ENCODE data around the gene LRMDA.

DNA sequence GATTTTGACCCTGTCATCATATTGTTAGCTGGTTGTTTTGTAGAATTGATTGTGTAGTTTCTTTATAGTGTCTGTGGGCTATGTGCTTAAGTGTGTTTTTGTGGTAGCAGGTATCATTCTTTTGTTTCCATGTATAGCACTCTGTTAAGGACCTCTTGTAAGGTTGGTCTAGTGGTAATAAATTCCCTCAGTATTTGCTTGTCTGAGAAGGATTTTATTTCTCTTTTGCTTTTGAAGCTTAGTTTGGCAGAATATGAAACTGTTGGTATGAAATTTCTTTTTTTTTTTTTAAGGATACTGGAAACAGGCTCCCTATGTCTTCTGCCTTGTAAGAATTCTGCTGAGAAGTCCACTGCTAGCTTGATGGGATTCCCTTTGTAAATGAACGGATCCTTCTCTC lies 1073.4 kb downstream of the LRMDA start:
- no peak for TF ChIP-seq CTCF (IDR thresholded peaks at IDR 0.05; ENCODE audit: extremely low read depth in 1 of 2, insufficient read depth in 1 of 2, low read depth in 1 of 2, low read length in 2 of 2)
- TF ChIP-seq MAX (IDR thresholded peaks at IDR 0.05; ENCODE audit: insufficient read depth, insufficient read length) = no peak
- TF ChIP-seq POLR2AphosphoS5 (IDR thresholded peaks at IDR 0.05; ENCODE audit: insufficient read depth, low read depth, low read length) = no peak
- TF ChIP-seq POLR2A (IDR thresholded peaks at IDR 0.05; ENCODE audit: low read depth, low read length) = no peak
- TF ChIP-seq EZH2 (IDR thresholded peaks at IDR 0.05; ENCODE audit: borderline replicate concordance, low read depth, low read length, severe bottlenecking) = no peak
- no peak for TF ChIP-seq JUN (IDR thresholded peaks at IDR 0.05; ENCODE audit: borderline replicate concordance, insufficient read depth, insufficient read length, low read depth)
- no peak for TF ChIP-seq FOS (IDR thresholded peaks at IDR 0.05; ENCODE audit: borderline replicate concordance, insufficient read depth, low read length)
- TF ChIP-seq MYC (IDR thresholded peaks at IDR 0.05; ENCODE audit: low read depth, low read length) = no peak
- TF ChIP-seq GATA2 (IDR thresholded peaks at IDR 0.05; ENCODE audit: insufficient read depth, insufficient read length, low read depth, low read length) = no peak
